ENCODE measurements around the gene TMEM151B. TPM values are rescaled to one million over a fixed set of nuclear protein-coding genes. Genes with fewer than 3 reads are reported as not detected.

The TMEM151B gene
- total RNA-seq, 1 experiment from 2014 or later, result not detected

- ChIA-PET POLR2A (no interaction called here), RAD21 (ENCODE audit: low non-redundant PET in 1 of 2, low total read pairs in 2 of 2, uncharacterized antibody in 2 of 2, unreplicated experiment in 2 of 2) (no interaction called here), CTCF (interaction anchor here (1.3 to 1.4 kb wide), 2 partner anchors 10 to 34 kb away, joined by 4 to 7 read pairs; partner anchors contain the start of gene AARS2)
- peaks cover 11% of the 10 kb centered on the region for H3K27me3 ChIP-seq (ENCODE audit: insufficient read depth, low read length)
- no peak overlapping the region for H3K4me3 ChIP-seq (replicated peaks in 1 of 2; ENCODE audit: low read depth in 1 of 2, low read length in 2 of 2)
- ATAC-seq (peak; percentile 53), DNase-seq (ENCODE audit: low read depth, low spot score) (no peak)
- H3K9ac ChIP-seq (ENCODE audit: low read length), result no peak overlapping the region; the same call in 1 of the 2 replicates
- no peaks in the 10 kb centered on the region for H3K9me3 ChIP-seq (ENCODE audit: control insufficient read depth in 1 of 2, insufficient read depth in 1 of 2, low read depth in 1 of 2, low read length in 2 of 2)
- intact Hi-C loops (cut with micrococcal nuclease), result no loop called here
- H3K4me2 ChIP-seq (ENCODE audit: low read length), result peak overlapping the region; percentile 59
- TF ChIP-seq POLR2AphosphoS5 (IDR thresholded peaks at IDR 0.05; ENCODE audit: low read depth, low read length) (no peak), FOSL1 (IDR thresholded peaks at IDR 0.05; ENCODE audit: low read depth) (peak; percentile 20; the same call in 1 of the 2 replicates), POLR2A (IDR thresholded peaks at IDR 0.05; ENCODE audit: borderline replicate concordance, extremely low read depth, insufficient read depth, insufficient read length) (no peak), REST (IDR thresholded peaks at IDR 0.05; ENCODE audit: low read depth) (no peak), ZBTB33 (IDR thresholded peaks at IDR 0.05; ENCODE audit: extremely low read depth, insufficient replicate concordance, low read length) (no peak), ELF1 (IDR thresholded peaks at IDR 0.05; ENCODE audit: borderline replicate concordance, low read depth) (no peak), MAX (IDR thresholded peaks at IDR 0.05) (no peak)
- H3K27ac ChIP-seq (ENCODE audit: low read depth, low read length), result no peak overlapping the region
- H3K4me1 ChIP-seq (ENCODE audit: control insufficient read depth in 1 of 2, insufficient read depth in 2 of 2, low read length in 2 of 2), result peaks cover 6 to 12% of the 10 kb centered on the region in 2 experiments
- BruUV-seq (replicated peaks), result no TSS peak
- no peaks in the 10 kb centered on the region for H3K36me3 ChIP-seq (ENCODE audit: control insufficient read depth in 1 of 2, insufficient read depth in 2 of 2, low read length in 2 of 2)
- no peaks in the 10 kb centered on the region for H3K79me2 ChIP-seq (ENCODE audit: insufficient read depth, low read length)
- no peaks in the 10 kb centered on the region for H4K20me1 ChIP-seq (ENCODE audit: insufficient read depth)
- H2AFZ ChIP-seq (ENCODE audit: low read depth, low read length, poor library complexity, severe bottlenecking), result no peak overlapping the region
- H3K9me2 ChIP-seq (ENCODE audit: insufficient read depth), result no peaks in the 10 kb centered on the region
These were observed 8.8 kb downstream of the TMEM151B start for GRCh38 chr6:44278774-44279697.

Data from HCT116 (cell line).